Cardiac muscle cell (in vitro differentiated cells and primary cell): ENCODE results near the gene DENND1B. TPM values are rescaled to one million over a fixed set of nuclear protein-coding genes. Genes with fewer than 3 reads are reported as not detected.

ENCODE experiments used
- DNase-seq, 2 donors: peaks; one replicate each; pipeline versions ENCODE4 v3.0.0 to v3.0.0-alpha.2; 2010 to 2017; ENCODE audit warnings: low read depth in 1 of 2, low spot score in 1 of 2
- H3K27ac ChIP-seq: fragments of 200-600 bp; sonication (generic); 2 replicates; pipeline ENCODE4 v1.5.1; 2016
- H3K27me3 ChIP-seq: fragments of 200-600 bp; sonication (generic); 2 replicates; pipeline ENCODE4 v1.6.0; 2016; ENCODE audit warnings: control low read depth
- H3K36me3 ChIP-seq: fragments of 200-600 bp; sonication (generic); 2 replicates; pipeline ENCODE4 v1.5.1; 2016; ENCODE audit warnings: control low read depth
- H3K4me1 ChIP-seq: fragments of 200-600 bp; sonication (generic); 2 replicates; pipeline ENCODE4 v1.8.1; 2017; ENCODE audit warnings: low read depth, mild to moderate bottlenecking, mixed run types
- H3K4me3 ChIP-seq: fragments of 200-600 bp; sonication (generic); 2 replicates; pipeline ENCODE4 v1.5.1; 2016; ENCODE audit warnings: mild to moderate bottlenecking
- H3K9me3 ChIP-seq: fragments of 200-600 bp; sonication (generic); 2 replicates; pipeline ENCODE4 v1.5.1; 2017; ENCODE audit warnings: low read depth, mild to moderate bottlenecking, control low read depth
- CTCF ChIP-seq: IDR thresholded peaks from 2 replicates; pipeline ENCODE4 v1.5.1; 2012; ENCODE audit warnings: low read depth, mild to moderate bottlenecking, low read length
- polyA plus RNA-seq: library from polyadenylated mRNA; unstranded; fragments of >200 nt; fragmentation: Nextera tagmentation; extraction: Ambion mirVana; gene quantifications from 2 replicates; pipeline ENCODE4 v1.2.1, GENCODE V29; 2016
- total RNA-seq: library from RNA; depleted of rRNA; stranded (reverse); fragments of >200 nt; gene quantifications from 2 replicates; pipeline ENCODE4 v1.2.3, GENCODE V29; 2016

Gene DENND1B
- total and polyA plus RNA-seq, 2 experiments from 2014 or later: 9.9 to 11.0 TPM

GRCh38 chr1:197686702-197687355 lies 88.5 kb downstream of the DENND1B start:
- H3K4me1 ChIP-seq: peaks cover 3% of the 10 kb centered on the region
- H3K4me3 ChIP-seq: no peak overlapping the region
- H3K9me3 ChIP-seq: no peaks in the 10 kb centered on the region
- no peak for TF ChIP-seq CTCF
- no peaks in the 10 kb centered on the region for H3K36me3 ChIP-seq
- no peak overlapping the region for H3K27ac ChIP-seq
- no peaks in the 10 kb centered on the region for H3K27me3 ChIP-seq
- DNase-seq: no peak

- TF ChIP-seq CTCF: no peak
- H3K36me3 ChIP-seq: no peaks in the 10 kb centered on the region
- H3K27me3 ChIP-seq: no peaks in the 10 kb centered on the region
- no peaks in the 10 kb centered on the region for H3K9me3 ChIP-seq
- DNase-seq: no peak
- no peak overlapping the region for H3K4me3 ChIP-seq
- peaks cover 3% of the 10 kb centered on the region for H3K4me1 ChIP-seq
- H3K27ac ChIP-seq: no peak overlapping the region
These were observed 89.0 kb downstream of the DENND1B start for GRCh38 chr1:197686231-197686630.

GRCh38 chr1:197685785-197686184 lies 89.5 kb downstream of the DENND1B start:
- Histone ChIP-seq H3K36me3 (no peaks in the 10 kb centered on the region), H3K4me1 (peaks cover 3% of the 10 kb centered on the region), H3K27ac (no peak overlapping the region), H3K27me3 (no peaks in the 10 kb centered on the region), H3K4me3 (no peak overlapping the region), H3K9me3 (no peaks in the 10 kb centered on the region)
- TF ChIP-seq CTCF: no peak
- peak in 1 of 2 donors; percentile 25 for DNase-seq

- no peak for DNase-seq
- Histone ChIP-seq H3K4me3 (no peak overlapping the region), H3K36me3 (no peaks in the 10 kb centered on the region), H3K9me3 (no peaks in the 10 kb centered on the region), H3K4me1 (peaks cover 3% of the 10 kb centered on the region), H3K27ac (no peak overlapping the region), H3K27me3 (no peaks in the 10 kb centered on the region)
- TF ChIP-seq CTCF: no peak
These were observed 91.3 kb downstream of the DENND1B start for GRCh38 chr1:197683895-197684553.

- no peak for TF ChIP-seq CTCF
- Histone ChIP-seq H3K27me3 (no peaks in the 10 kb centered on the region), H3K9me3 (no peaks in the 10 kb centered on the region), H3K27ac (peak overlapping the region; percentile 16), H3K4me3 (no peak overlapping the region), H3K4me1 (peaks cover 3% of the 10 kb centered on the region), H3K36me3 (no peaks in the 10 kb centered on the region)
- DNase-seq: no peak
These were observed 92.0 kb downstream of the DENND1B start for GRCh38 chr1:197683280-197683679.
